Endothelial cell (in vitro differentiated cells): ENCODE data around the gene AADAC. TPM values are rescaled to one million over a fixed set of nuclear protein-coding genes. Genes with fewer than 3 reads are reported as not detected.
"Not testable (repeated sequence)": the region's sequence is repeated elsewhere in the genome, so short reads cannot be mapped to it uniquely, and the experiment has no call there.

ENCODE experiments used
- DNase-seq: peaks from one replicate; pipeline ENCODE4 v3.0.0; 2021; ENCODE audit warnings: low spot score
- H3K27ac Mint-ChIP-seq: one replicate; pipeline ENCODE4 v1.8.0; 2021; ENCODE audit warnings: mixed read lengths, inconsistent platforms; ENCODE audit not compliant: unreplicated experiment
- H3K27me3 Mint-ChIP-seq: one replicate; pipeline ENCODE4 v1.8.0; 2021; ENCODE audit warnings: mild to moderate bottlenecking, moderate library complexity, mixed read lengths, inconsistent platforms; ENCODE audit not compliant: unreplicated experiment
- H3K36me3 Mint-ChIP-seq: one replicate; pipeline ENCODE4 v1.8.0; 2021; ENCODE audit warnings: mild to moderate bottlenecking, low read depth, mixed read lengths, inconsistent platforms; ENCODE audit not compliant: unreplicated experiment
- H3K4me1 Mint-ChIP-seq: one replicate; pipeline ENCODE4 v1.8.0; 2021; ENCODE audit warnings: mild to moderate bottlenecking, mixed read lengths, inconsistent platforms; ENCODE audit not compliant: unreplicated experiment
- H3K4me3 Mint-ChIP-seq: one replicate; pipeline ENCODE4 v1.8.0; 2021; ENCODE audit warnings: mild to moderate bottlenecking, mixed read lengths, inconsistent platforms; ENCODE audit not compliant: unreplicated experiment
- H3K9me3 Mint-ChIP-seq: one replicate; pipeline ENCODE4 v1.8.0; 2021; ENCODE audit warnings: mixed read lengths, inconsistent platforms; ENCODE audit not compliant: unreplicated experiment
- CTCF ChIP-seq: fragments of 200-600 bp; sonication (generic); IDR thresholded peaks from one replicate; pipeline ENCODE4 v1.5.0; 2021; ENCODE audit warnings: antibody characterized with exemption; ENCODE audit not compliant: unreplicated experiment
- total RNA-seq: library from RNA; stranded (reverse); fragmentation: NEBNext Ultra II Directional; extraction: Animal tissue kit (Norgen Biotek cat#: 25700); gene quantifications from one replicate; pipeline ENCODE4 v1.2.1, GENCODE V29; 2021; ENCODE audit not compliant: unreplicated experiment

Gene AADAC
- total RNA-seq, 1 donor from 2014 or later: not detected

DNA sequence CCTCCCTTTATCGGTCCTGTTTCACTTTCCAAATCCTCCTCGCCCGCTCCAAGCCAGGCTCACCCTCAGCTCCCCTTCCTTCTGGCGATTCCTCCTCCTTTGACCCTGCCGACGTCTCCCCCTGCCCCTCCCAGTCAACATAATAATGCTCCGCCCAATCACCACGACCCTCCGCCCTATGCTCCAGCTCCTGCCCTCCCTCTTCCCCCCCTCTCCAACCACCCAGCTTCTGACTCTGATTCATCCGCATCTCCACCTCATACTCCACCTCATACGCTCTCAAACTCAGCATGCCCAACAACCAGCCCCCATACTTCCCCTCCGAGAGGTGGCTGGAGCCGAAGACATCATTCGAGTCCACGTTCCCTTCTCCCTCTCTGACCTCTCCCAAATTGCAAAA lies 7.1 kb upstream of the AADAC start:
- H3K9me3 Mint-ChIP-seq: no peaks in the 10 kb centered on the region
- H3K36me3 Mint-ChIP-seq: peaks cover 16% of the 10 kb centered on the region
- no peak for DNase-seq
- no peaks in the 10 kb centered on the region for H3K4me1 Mint-ChIP-seq
- H3K27me3 Mint-ChIP-seq: peaks cover 6% of the 10 kb centered on the region
- no peak overlapping the region for H3K4me3 Mint-ChIP-seq
- TF ChIP-seq CTCF: no peak
- H3K27ac Mint-ChIP-seq: no peak overlapping the region

GRCh38 chr3:151808926-151809325 lies 5.0 kb upstream of the AADAC start:
- H3K4me1 Mint-ChIP-seq, H3K27me3 Mint-ChIP-seq, H3K27ac Mint-ChIP-seq, DNase-seq, H3K9me3 Mint-ChIP-seq, H3K4me3 Mint-ChIP-seq: not testable (repeated sequence)
- H3K36me3 Mint-ChIP-seq: peaks cover 16% of the 10 kb centered on the region

- Mint-ChIP-seq H3K4me1 (no peaks in the 10 kb centered on the region), H3K36me3 (peaks cover 13% of the 10 kb centered on the region), H3K9me3 (no peaks in the 10 kb centered on the region), H3K27ac (no peak overlapping the region), H3K27me3 (peaks cover 6% of the 10 kb centered on the region), H3K4me3 (no peak overlapping the region)
- DNase-seq: no peak
- no peak for TF ChIP-seq CTCF
These were observed 2.4 kb upstream of the AADAC start for GRCh38 chr3:151811474-151811873.

DNA sequence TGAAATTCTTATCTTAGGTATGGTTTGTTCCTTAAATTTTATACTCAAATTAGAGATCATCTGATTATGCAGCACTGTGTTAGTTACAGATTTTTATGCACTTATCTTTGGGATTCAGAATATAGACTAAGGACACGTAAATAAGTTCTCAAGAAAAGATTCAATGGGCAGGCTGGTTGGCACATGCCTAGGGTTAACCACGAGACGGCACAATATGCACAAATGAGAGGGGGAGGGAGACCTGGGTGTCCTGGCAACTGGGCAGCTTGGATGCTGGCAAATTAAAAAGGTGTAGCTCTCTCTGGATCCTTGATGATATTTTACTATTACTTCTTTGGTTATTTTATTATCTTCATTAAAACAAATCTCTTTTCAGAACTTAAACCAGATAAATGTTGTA lies 672 bp downstream of the AADAC start:
- H3K27me3 Mint-ChIP-seq: no peaks in the 10 kb centered on the region
- H3K36me3 Mint-ChIP-seq: no peaks in the 10 kb centered on the region
- H3K9me3 Mint-ChIP-seq: no peaks in the 10 kb centered on the region
- H3K27ac Mint-ChIP-seq: no peak overlapping the region
- DNase-seq: no peak
- H3K4me1 Mint-ChIP-seq: no peaks in the 10 kb centered on the region
- no peak overlapping the region for H3K4me3 Mint-ChIP-seq
- TF ChIP-seq CTCF: no peak

DNA sequence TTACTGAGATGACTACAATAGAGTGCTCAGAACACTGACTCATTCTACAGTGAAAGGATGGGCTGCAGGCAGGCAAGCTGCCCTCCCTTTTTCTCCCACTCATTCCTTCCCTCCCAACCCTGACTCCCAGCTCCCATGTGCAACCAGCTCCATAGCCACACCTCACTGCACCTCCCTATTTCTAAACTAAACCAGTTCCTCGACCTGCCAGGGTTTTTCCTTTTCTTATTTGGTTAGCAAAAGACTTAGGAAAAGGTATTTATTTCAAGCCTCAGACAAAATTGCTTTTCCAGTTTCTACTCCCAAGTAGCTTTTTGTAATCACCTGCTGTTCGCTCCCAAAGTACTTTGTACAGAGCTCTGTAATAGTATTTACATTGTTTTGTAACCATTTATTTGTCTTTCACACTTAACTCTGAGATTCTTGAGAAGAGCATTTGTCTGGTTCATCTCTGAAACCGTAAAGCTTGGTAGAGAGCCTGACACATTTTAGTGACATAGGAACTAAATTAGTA lies 2.2 kb downstream of the AADAC start:
- TF ChIP-seq CTCF: no peak
- Mint-ChIP-seq H3K4me1 (peaks cover 3% of the 10 kb centered on the region), H3K9me3 (no peaks in the 10 kb centered on the region), H3K36me3 (no peaks in the 10 kb centered on the region), H3K27ac (no peak overlapping the region), H3K4me3 (no peak overlapping the region), H3K27me3 (no peaks in the 10 kb centered on the region)
- DNase-seq: no peak
